Measurements from ENCODE around the gene HOXA1. TPM values are rescaled to one million over a fixed set of nuclear protein-coding genes. Genes with fewer than 3 reads are reported as not detected.

Gene HOXA1
- total RNA-seq, 1 experiment from 2014 or later, result 8.8 TPM

GRCh38 chr7:27119412-27119911 lies 23.7 kb upstream of the HOXA1 start:
- no peaks in the 10 kb centered on the region for H3K9me3 ChIP-seq (ENCODE audit: control insufficient read depth, insufficient read depth, low read depth, low read length)
- peak overlapping the region in 1 of 2 experiments; percentile 67; a peak in 2 of 4 replicates for H3K4me3 ChIP-seq (ENCODE audit: low read depth in 2 of 2, low read length in 2 of 2)
- BruUV-seq (replicated peaks), result no TSS peak
- H3K27me3 ChIP-seq (ENCODE audit: control insufficient read depth, insufficient read depth, low read length), result no peaks in the 10 kb centered on the region
- ATAC-seq, result no peak
- CTCF ChIA-PET, result interaction anchor here (1.3 kb wide), 1 partner anchor 15 kb away, joined by 5 read pairs; no protein-coding TSS in a partner anchor
- H3K27ac ChIP-seq (ENCODE audit: low read length), result peak overlapping the region; percentile 99
- H3K4me1 ChIP-seq (ENCODE audit: control insufficient read depth, insufficient read depth, low read length), result peaks cover 68% of the 10 kb centered on the region
- intact Hi-C loops (cut with micrococcal nuclease; ENCODE audit: unreplicated experiment) (no loop called here), in situ Hi-C loops (cut with HindIII; ENCODE audit: low pct_unique_long_range_greater_than_20kb, low sequenced_read_pairs) (no loop called here)
- DNase-seq (ENCODE audit: low read depth, low spot score), result no peak
- POLR2A ChIA-PET, result interaction anchor here (0.9 to 1.1 kb wide), 3 partner anchors 9 to 21 kb away, joined by 3 to 4 read pairs (median 3); no protein-coding TSS in a partner anchor
- no peaks in the 10 kb centered on the region for H3K36me3 ChIP-seq (ENCODE audit: control insufficient read depth, insufficient read depth, low read length)
- no peak for TF ChIP-seq TCF7L2 (IDR thresholded peaks at IDR 0.05; ENCODE audit: low read depth, low read length)
- no peak for TF ChIP-seq SIN3A (IDR thresholded peaks at IDR 0.05; ENCODE audit: borderline replicate concordance, insufficient read depth, low read depth, low read length)
- no peak for TF ChIP-seq CTCF (IDR thresholded peaks at IDR 0.05)
- TF ChIP-seq POLR2AphosphoS5 (IDR thresholded peaks at IDR 0.05; ENCODE audit: low read depth, low read length), result no peak
- no peak for TF ChIP-seq REST (IDR thresholded peaks at IDR 0.05; ENCODE audit: insufficient read depth in 1 of 2, low read depth in 2 of 2, low read length in 1 of 2)

GRCh38 chr7:27118580-27118979 lies 22.8 kb upstream of the HOXA1 start:
- Histone ChIP-seq H3K27ac (ENCODE audit: low read length) (peak overlapping the region; percentile 99), H3K4me3 (ENCODE audit: low read depth in 2 of 2, low read length in 2 of 2) (peak overlapping the region; percentile 60 to 92; a peak in 3 of 4 replicates), H3K36me3 (ENCODE audit: control insufficient read depth, insufficient read depth, low read length) (no peaks in the 10 kb centered on the region), H3K27me3 (ENCODE audit: control insufficient read depth, insufficient read depth, low read length) (no peaks in the 10 kb centered on the region), H3K9me3 (ENCODE audit: control insufficient read depth, insufficient read depth, low read depth, low read length) (no peaks in the 10 kb centered on the region), H3K4me1 (ENCODE audit: control insufficient read depth, insufficient read depth, low read length) (peaks cover 63% of the 10 kb centered on the region)
- DNase-seq (ENCODE audit: low read depth, low spot score) (no peak), ATAC-seq (no peak)
- in situ Hi-C loops (cut with HindIII; ENCODE audit: low pct_unique_long_range_greater_than_20kb, low sequenced_read_pairs) (no loop called here), intact Hi-C loops (cut with micrococcal nuclease; ENCODE audit: unreplicated experiment) (no loop called here)
- POLR2A ChIA-PET, result interaction anchor here (1.1 kb wide), 2 partner anchors 20 to 262 kb away, joined by 3 to 4 read pairs; no protein-coding TSS in a partner anchor
- BruUV-seq (replicated peaks), result no TSS peak
- CTCF ChIA-PET, result no interaction called here
- TF ChIP-seq CTCF (IDR thresholded peaks at IDR 0.05) (no peak), REST (IDR thresholded peaks at IDR 0.05; ENCODE audit: insufficient read depth in 1 of 2, low read depth in 2 of 2, low read length in 1 of 2) (0 out of 4 replicates have a peak, but pooled peaks of 1 of the 2 experiments have one; percentile 13)
